ENCODE data around the gene LBH. TPM values are rescaled to one million over a fixed set of nuclear protein-coding genes. Genes with fewer than 3 reads are reported as not detected.

Gene LBH
- total and polyA plus RNA-seq, 2 of the 13 experiments (the other 11 are each of a cell fraction or from before 2014, with no cell fraction given) = 0.09 to 0.25 TPM

DNA sequence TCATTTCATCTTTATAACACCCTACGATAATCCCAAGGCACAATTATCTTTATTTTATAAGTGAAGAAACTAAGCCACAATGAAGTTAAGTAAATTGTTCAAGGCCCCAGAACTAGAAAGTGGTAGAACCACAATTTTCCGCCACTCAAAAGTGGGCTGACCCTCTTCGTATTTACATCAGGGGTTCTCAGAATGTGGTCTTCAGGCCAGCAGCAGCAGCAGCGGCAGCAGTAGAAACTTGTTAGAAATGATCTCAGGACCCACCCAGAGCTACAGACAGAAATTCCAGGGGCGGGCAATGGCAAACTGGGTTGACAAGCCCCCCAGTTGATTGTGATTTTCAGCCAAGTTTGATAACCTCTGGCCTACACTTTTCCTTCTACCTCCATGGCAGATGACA lies 62.8 kb downstream of the LBH start:
- Histone ChIP-seq H3K4me1 (ENCODE audit: insufficient read depth, low read length) (no peaks in the 10 kb centered on the region), H3K9me3 (ENCODE audit: low read length) (no peaks in the 10 kb centered on the region), H3K4me2 (ENCODE audit: low read depth, low read length) (no peak overlapping the region), H3K36me3 (replicated peaks in 1 of 2; ENCODE audit: control insufficient read depth in 1 of 2, insufficient read depth in 2 of 2, low read length in 2 of 2) (no peaks in the 10 kb centered on the region), H3K27ac (ENCODE audit: extremely low read length, insufficient read depth, low read length) (no peak overlapping the region), H3K27me3 (ENCODE audit: control insufficient read depth in 1 of 2, insufficient read depth in 2 of 2, low read length in 2 of 2) (peaks cover 7 to 46% of the 10 kb centered on the region in 2 experiments; a peak in 4 of 5 replicates), H3K4me3 (replicated peaks in 1 of 3; ENCODE audit: insufficient read depth in 1 of 3, low read depth in 2 of 3, low read length in 3 of 3) (no peak overlapping the region), H2AFZ (ENCODE audit: low read length) (no peak overlapping the region), H4K20me1 (ENCODE audit: insufficient read depth, low read length) (no peaks in the 10 kb centered on the region), H3K79me2 (ENCODE audit: insufficient read depth, low read length) (no peaks in the 10 kb centered on the region), H3K9ac (ENCODE audit: insufficient read depth, low read depth, low read length) (no peak overlapping the region)
- ATAC-seq = no peak
- intact Hi-C loops (cut with micrococcal nuclease; ENCODE audit: unreplicated experiment) (no loop called here), in situ Hi-C loops (cut with HindIII; ENCODE audit: extremely low pct_ligation_motif_present, low pct_unique_long_range_greater_than_20kb) (no loop called here)
- TF ChIP-seq MLLT10 (CRISPR knock-in tag; IDR thresholded peaks at IDR 0.05) = no peak
- no peak for TF ChIP-seq ZSCAN12 (CRISPR knock-in tag; IDR thresholded peaks at IDR 0.05)
- TF ChIP-seq NFE2L2 (IDR thresholded peaks at IDR 0.05; ENCODE audit: low read length) = no peak
- TF ChIP-seq ZNF652 (CRISPR knock-in tag; IDR thresholded peaks at IDR 0.05; ENCODE audit: borderline replicate concordance, low read depth) = no peak
- TF ChIP-seq PAF1 (CRISPR knock-in tag; IDR thresholded peaks at IDR 0.05) = no peak
- no peak for TF ChIP-seq PAX8 (CRISPR knock-in tag; IDR thresholded peaks at IDR 0.05; ENCODE audit: borderline replicate concordance)
- no peak for TF ChIP-seq ZNF768 (CRISPR knock-in tag; IDR thresholded peaks at IDR 0.05)
- TF ChIP-seq KAT2B (IDR thresholded peaks at IDR 0.05; ENCODE audit: borderline replicate concordance, low read depth, low read length) = no peak
- no peak for TF ChIP-seq ZNF672 (CRISPR knock-in tag; IDR thresholded peaks at IDR 0.05)
- TF ChIP-seq MYNN (CRISPR knock-in tag; IDR thresholded peaks at IDR 0.05; ENCODE audit: low read depth) = no peak
- no peak for TF ChIP-seq NFIC (IDR thresholded peaks at IDR 0.05; ENCODE audit: low read length)
- BruUV-seq (replicated peaks) = no TSS peak
- ChIA-PET CTCF (ENCODE audit: low intra/inter-chr PET ratio, low total read pairs) (no interaction called here), POLR2A (no interaction called here)
- FAIRE-seq = no peak
- no peak for DNase-seq (ENCODE audit: low spot score)
- WGBS (ENCODE audit: low lambda C conversion rate) = 45% methylated on average over 5 of the region's 5 CpGs

- H3K36me3 ChIP-seq (replicated peaks in 1 of 2; ENCODE audit: control insufficient read depth in 1 of 2, insufficient read depth in 2 of 2, low read length in 2 of 2) = no peaks in the 10 kb centered on the region
- no peak for DNase-seq (ENCODE audit: low spot score)
- H3K27me3 ChIP-seq (ENCODE audit: control insufficient read depth in 1 of 2, insufficient read depth in 2 of 2, low read length in 2 of 2) = peaks cover 5 to 40% of the 10 kb centered on the region in 2 experiments; a peak in 4 of 5 replicates
- H3K9ac ChIP-seq (ENCODE audit: insufficient read depth, low read depth, low read length) = no peak overlapping the region
- no peaks in the 10 kb centered on the region for H4K20me1 ChIP-seq (ENCODE audit: insufficient read depth, low read length)
- no peak overlapping the region for H2AFZ ChIP-seq (ENCODE audit: low read length)
- in situ Hi-C loops (cut with HindIII; ENCODE audit: extremely low pct_ligation_motif_present, low pct_unique_long_range_greater_than_20kb) = no loop called here
- intact Hi-C loops (cut with micrococcal nuclease; ENCODE audit: unreplicated experiment) = no loop called here
- no peak for ATAC-seq
- FAIRE-seq = no peak
- H3K4me2 ChIP-seq (ENCODE audit: low read depth, low read length) = no peak overlapping the region
- CTCF ChIA-PET (ENCODE audit: low intra/inter-chr PET ratio, low total read pairs) = no interaction called here
- no peak overlapping the region for H3K27ac ChIP-seq (ENCODE audit: extremely low read length, insufficient read depth, low read length)
- no peak overlapping the region for H3K4me3 ChIP-seq (replicated peaks in 1 of 3; ENCODE audit: insufficient read depth in 1 of 3, low read depth in 2 of 3, low read length in 3 of 3)
- H3K9me3 ChIP-seq (ENCODE audit: low read length) = no peaks in the 10 kb centered on the region
- no TSS peak for BruUV-seq (replicated peaks)
- POLR2A ChIA-PET = no interaction called here
- H3K4me1 ChIP-seq (ENCODE audit: insufficient read depth, low read length) = no peaks in the 10 kb centered on the region
- H3K79me2 ChIP-seq (ENCODE audit: insufficient read depth, low read length) = no peaks in the 10 kb centered on the region
- no peak for TF ChIP-seq AFF4 (CRISPR knock-in tag; IDR thresholded peaks at IDR 0.05)
- no peak for TF ChIP-seq SOX13 (IDR thresholded peaks at IDR 0.05)
- TF ChIP-seq SOX13 (CRISPR knock-in tag; conservative IDR thresholded peaks at IDR 0.05 in 1 of 2, IDR thresholded peaks at IDR 0.05 in 1 of 2) = no peak
- no peak for TF ChIP-seq ZNF101 (CRISPR knock-in tag; IDR thresholded peaks at IDR 0.05; ENCODE audit: borderline replicate concordance, low read depth)
- TF ChIP-seq ZFP36L1 (CRISPR knock-in tag; IDR thresholded peaks at IDR 0.05) = no peak
- TF ChIP-seq ELF1 (CRISPR knock-in tag; IDR thresholded peaks at IDR 0.05) = no peak
- no peak for TF ChIP-seq ZNF337 (CRISPR knock-in tag; IDR thresholded peaks at IDR 0.05; ENCODE audit: borderline replicate concordance, low read depth)
Measured at GRCh38 chr2:30296496-30296895, 65.2 kb downstream of the LBH start.
